Tibial artery (tissue), 4 donors: ENCODE measurements around the gene ENOSF1.
"Not testable (repeated sequence)": the region's sequence is repeated elsewhere in the genome, so short reads cannot be mapped to it uniquely, and the experiment has no call there.

Source experiments
- DNase-seq, 2 donors: peaks; one replicate each; pipeline ENCODE4 v3.0.0-alpha.2; 2019
- H3K27ac ChIP-seq, 2 donors: fragments of 200-600 bp; sonication (generic) in 1 of 2; 1 replicate in 1 of 2; 2 replicates in 1 of 2; pipeline ENCODE4 v1.5.1; 2018 to 2019; ENCODE audit warnings: mild to moderate bottlenecking in 1 of 2
- H3K27me3 ChIP-seq, 2 donors: fragments of 200-600 bp; sonication (generic) in 1 of 2; one replicate each; pipeline versions ENCODE4 v1.5.1 to v1.6.0; 2016 to 2019
- H3K36me3 ChIP-seq, 3 donors: fragments of 200-600 bp; sonication (generic) in 2 of 3; one replicate each; pipeline ENCODE4 v1.5.1; 2016 to 2019; ENCODE audit warnings: mild to moderate bottlenecking in 2 of 3
- H3K4me1 ChIP-seq, 4 donors: fragments of 200-600 bp; sonication (generic) in 2 of 4; 1 replicate in 3 of 4; 2 replicates in 1 of 4; pipeline ENCODE4 v1.5.1; 2016 to 2019
- H3K4me3 ChIP-seq, 2 donors: fragments of 200-600 bp; sonication (generic) in 1 of 2; 1 replicate in 1 of 2; 2 replicates in 1 of 2; pipeline ENCODE4 v1.5.1; 2018 to 2019; ENCODE audit warnings: mild to moderate bottlenecking in 2 of 2
- H3K9me3 ChIP-seq, 3 donors: fragments of 200-600 bp; sonication (generic) in 1 of 3; one replicate each; pipeline ENCODE4 v1.5.1; 2016 to 2019
- intact Hi-C: fragments of 100-400 bp; cut with DNase I; formaldehyde crosslinking; loops from one replicate; pipeline ENCODE4 v1.15.0; 2023; ENCODE audit warnings: low total_unique reads
- TF ChIP-seq, protein P1 (sequence below), 2 experiments: fragments of 200-600 bp in 1 of 2; fragments of 450-650 bp in 1 of 2; IDR thresholded peaks; one replicate each; pipeline ENCODE4 v1.5.1; 2017 to 2019; ENCODE audit warnings: antibody characterized with exemption in 2 of 2, mild to moderate bottlenecking in 1 of 2, moderate library complexity in 1 of 2

ENOSF1 gene, protein sequence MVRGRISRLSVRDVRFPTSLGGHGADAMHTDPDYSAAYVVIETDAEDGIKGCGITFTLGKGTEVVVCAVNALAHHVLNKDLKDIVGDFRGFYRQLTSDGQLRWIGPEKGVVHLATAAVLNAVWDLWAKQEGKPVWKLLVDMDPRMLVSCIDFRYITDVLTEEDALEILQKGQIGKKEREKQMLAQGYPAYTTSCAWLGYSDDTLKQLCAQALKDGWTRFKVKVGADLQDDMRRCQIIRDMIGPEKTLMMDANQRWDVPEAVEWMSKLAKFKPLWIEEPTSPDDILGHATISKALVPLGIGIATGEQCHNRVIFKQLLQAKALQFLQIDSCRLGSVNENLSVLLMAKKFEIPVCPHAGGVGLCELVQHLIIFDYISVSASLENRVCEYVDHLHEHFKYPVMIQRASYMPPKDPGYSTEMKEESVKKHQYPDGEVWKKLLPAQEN

DNA sequence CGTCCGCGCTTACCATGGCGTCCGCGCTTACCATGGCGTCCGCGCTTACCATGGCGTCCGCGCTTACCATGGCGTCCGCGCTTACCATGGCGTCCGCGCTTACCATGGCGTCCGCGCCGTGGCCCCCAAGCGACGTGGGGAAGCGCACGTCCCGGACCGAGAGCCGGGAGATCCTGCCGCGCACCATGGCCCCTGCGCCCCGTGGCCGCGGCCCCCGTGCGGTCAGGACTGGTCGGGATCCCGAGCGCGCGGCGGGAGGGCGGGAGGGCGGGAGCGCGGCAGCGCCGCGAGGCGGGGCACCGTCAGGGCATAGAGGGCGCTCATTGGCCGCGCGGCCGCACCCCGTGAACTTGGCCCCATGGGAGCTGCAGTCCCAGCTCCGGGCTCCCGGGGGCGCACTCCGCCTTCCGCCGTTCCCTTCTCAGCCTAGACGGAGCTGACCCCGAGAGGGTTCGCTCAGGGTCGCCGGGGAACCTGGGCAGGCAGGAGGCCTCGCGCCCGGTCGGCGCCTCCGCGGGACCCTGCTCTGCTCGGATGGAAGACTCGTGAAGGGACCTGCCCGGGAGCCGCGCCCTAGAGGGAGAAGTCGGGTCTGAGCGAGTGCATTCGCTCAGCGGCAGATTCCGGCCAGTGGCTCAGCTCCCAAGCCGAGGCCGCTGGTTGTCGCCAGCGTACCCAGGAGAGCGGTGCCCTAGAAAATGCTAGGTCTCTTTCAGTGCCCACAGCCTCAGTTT is at the start of gene ENOSF1:
ENOSF1 (minus strand) TSS at position 230 of the 734 bp plus-strand sequence; CDS start at position 187, 43 bp downstream.
- H3K27me3 ChIP-seq: no peaks in the 10 kb centered on the region
- peaks cover 0 to 14% (median 0%) of the 10 kb centered on the region in 3 donors for H3K36me3 ChIP-seq
- peak; percentile 70 to 88 for DNase-seq
- peaks cover 0 to 18% (median 7%) of the 10 kb centered on the region in 4 donors for H3K4me1 ChIP-seq
- no peaks in the 10 kb centered on the region for H3K9me3 ChIP-seq
- TF ChIP-seq, protein P1, sequence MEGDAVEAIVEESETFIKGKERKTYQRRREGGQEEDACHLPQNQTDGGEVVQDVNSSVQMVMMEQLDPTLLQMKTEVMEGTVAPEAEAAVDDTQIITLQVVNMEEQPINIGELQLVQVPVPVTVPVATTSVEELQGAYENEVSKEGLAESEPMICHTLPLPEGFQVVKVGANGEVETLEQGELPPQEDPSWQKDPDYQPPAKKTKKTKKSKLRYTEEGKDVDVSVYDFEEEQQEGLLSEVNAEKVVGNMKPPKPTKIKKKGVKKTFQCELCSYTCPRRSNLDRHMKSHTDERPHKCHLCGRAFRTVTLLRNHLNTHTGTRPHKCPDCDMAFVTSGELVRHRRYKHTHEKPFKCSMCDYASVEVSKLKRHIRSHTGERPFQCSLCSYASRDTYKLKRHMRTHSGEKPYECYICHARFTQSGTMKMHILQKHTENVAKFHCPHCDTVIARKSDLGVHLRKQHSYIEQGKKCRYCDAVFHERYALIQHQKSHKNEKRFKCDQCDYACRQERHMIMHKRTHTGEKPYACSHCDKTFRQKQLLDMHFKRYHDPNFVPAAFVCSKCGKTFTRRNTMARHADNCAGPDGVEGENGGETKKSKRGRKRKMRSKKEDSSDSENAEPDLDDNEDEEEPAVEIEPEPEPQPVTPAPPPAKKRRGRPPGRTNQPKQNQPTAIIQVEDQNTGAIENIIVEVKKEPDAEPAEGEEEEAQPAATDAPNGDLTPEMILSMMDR (IDR thresholded peaks at IDR 0.05): peak; percentile 57 to 76
- peak within 1 kb of the TSS; percentile 67 to 78 for H3K27ac ChIP-seq
- peak within 1 kb of the TSS; percentile 65 to 67 for H3K4me3 ChIP-seq
- intact Hi-C loops: loop anchor here (5.0 to 10.0 kb wide), 2 partner anchors 58 to 100 kb away; partner anchors contain the start of genes TYMS and YES1

DNA sequence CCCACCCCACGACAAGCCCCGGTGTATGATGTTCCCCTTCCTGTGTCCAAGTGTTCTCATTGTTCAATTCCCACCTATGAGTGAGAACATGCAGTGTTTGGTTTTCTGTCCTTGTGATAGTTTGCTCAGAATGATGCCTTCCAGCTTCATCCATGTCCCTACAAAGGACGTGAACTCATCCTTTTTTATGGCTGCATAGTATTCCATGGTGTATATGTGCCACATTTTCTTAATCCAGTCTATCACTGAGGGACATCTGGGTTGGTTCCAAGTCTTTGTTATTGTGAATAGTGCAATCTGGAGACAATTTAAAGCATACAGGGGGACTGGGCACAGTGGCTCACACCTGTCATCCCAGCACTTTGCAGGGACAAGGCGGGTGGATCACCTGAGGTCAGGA is 47.4 kb upstream of the ENOSF1 start:
- DNase-seq, H3K4me3 ChIP-seq, H3K27me3 ChIP-seq, H3K27ac ChIP-seq, H3K4me1 ChIP-seq, H3K9me3 ChIP-seq, H3K36me3 ChIP-seq, intact Hi-C loops: not testable (repeated sequence)

DNA sequence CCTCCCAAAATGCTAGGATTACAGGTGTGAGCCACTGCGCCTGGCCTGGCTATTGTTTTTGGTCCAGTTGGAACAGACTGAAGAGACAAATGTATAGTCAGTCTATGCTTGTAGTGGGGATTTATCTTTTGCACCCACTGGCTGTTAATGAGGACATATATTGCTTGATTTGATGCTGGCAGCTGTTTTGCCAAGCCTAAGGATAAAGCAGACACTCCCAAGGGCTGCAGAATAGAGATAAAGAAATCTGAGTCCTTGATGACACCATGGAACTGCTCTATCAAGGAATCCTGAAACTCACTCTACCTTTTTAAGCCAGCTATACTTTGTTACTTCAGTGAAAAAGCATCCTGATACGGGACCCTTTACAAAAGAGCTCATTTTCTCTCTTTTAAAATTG is 43.1 kb upstream of the ENOSF1 start:
- Histone ChIP-seq H3K4me1 (peaks cover 0 to 12% (median 3%) of the 10 kb centered on the region in 4 donors), H3K36me3 (peaks cover 0 to 27% (median 10%) of the 10 kb centered on the region in 3 donors), H3K4me3 (no peak overlapping the region), H3K9me3 (no peaks in the 10 kb centered on the region), H3K27me3 (no peaks in the 10 kb centered on the region), H3K27ac (no peak overlapping the region)
- intact Hi-C loops: no loop called here
- no peak for DNase-seq
- TF ChIP-seq, protein P1 (IDR thresholded peaks at IDR 0.05): no peak

DNA sequence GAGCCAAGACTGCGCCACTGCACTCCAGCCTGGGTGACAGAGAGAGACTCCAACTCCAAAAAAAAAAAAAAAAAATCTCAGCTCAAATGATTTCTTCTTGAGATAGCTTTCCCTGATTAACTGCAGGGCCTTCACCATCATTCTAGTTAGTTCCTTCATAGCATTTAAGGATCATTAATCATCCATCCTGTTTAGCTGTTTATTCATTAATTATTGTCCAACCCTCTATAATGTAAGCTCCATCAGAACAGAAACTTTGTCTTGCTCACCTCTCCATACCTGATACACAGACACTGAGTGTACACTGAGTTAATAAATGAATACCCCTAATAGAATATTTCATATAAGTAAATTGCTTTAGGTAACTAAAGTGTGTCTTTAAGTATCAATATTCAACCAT is 42.2 kb upstream of the ENOSF1 start:
- intact Hi-C loops: no loop called here
- H3K4me3 ChIP-seq: no peak overlapping the region
- no peak for DNase-seq
- TF ChIP-seq, protein P1 (IDR thresholded peaks at IDR 0.05): no peak
- H3K27me3 ChIP-seq: no peaks in the 10 kb centered on the region
- no peak overlapping the region for H3K27ac ChIP-seq
- peaks cover 0 to 12% (median 3%) of the 10 kb centered on the region in 4 donors for H3K4me1 ChIP-seq
- no peaks in the 10 kb centered on the region for H3K9me3 ChIP-seq
- peaks cover 0 to 29% (median 16%) of the 10 kb centered on the region in 3 donors for H3K36me3 ChIP-seq

DNA sequence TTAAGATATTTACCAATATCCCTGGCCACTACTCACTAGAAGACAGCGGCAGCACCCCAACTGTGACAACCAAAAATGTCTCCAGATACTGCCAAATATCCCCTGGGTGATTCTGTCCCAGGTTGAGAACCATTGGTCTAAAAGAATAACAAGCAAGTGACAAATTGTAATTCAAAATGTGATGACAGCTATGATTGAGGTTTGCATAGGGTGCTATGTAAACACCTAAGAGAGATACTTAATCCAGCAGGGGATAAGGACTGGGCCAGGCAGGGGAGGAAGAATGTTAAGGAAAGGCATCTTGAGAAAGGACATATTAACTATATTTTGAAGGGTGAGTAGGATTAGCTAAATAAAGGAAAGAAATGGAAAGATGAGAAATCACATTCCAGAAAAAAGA is 38.0 kb upstream of the ENOSF1 start:
- Histone ChIP-seq H3K27ac (no peak overlapping the region), H3K36me3 (peaks cover 21 to 58% (median 32%) of the 10 kb centered on the region in 3 donors), H3K4me3 (no peak overlapping the region), H3K27me3 (no peaks in the 10 kb centered on the region), H3K4me1 (peaks cover 0 to 12% (median 3%) of the 10 kb centered on the region in 4 donors), H3K9me3 (no peaks in the 10 kb centered on the region)
- TF ChIP-seq, protein P1 (IDR thresholded peaks at IDR 0.05): no peak
- intact Hi-C loops: no loop called here
- DNase-seq: no peak
